Caco-2 (cell line): ENCODE measurements around the gene LAGE3. TPM values are rescaled to one million over a fixed set of nuclear protein-coding genes. Genes with fewer than 3 reads are reported as not detected.

Experiments used
- BruUV-seq: library from RNA; stranded (reverse); fragments of 400-500 nt; replicated peaks from 2 replicates; lab custom pipeline; 2021; lab: Mats Ljungman, UMichigan
- CTCF ChIA-PET: fragments of 300-600 bp; sonication (Branson Sonifier 250); formaldehyde crosslinking; loops from one replicate; lab custom pipeline; 2022; ENCODE audit warnings: antibody characterized with exemption; lab: Charles Lee
- POLR2A ChIA-PET: fragments of 300-600 bp; sonication (Branson Sonifier 250); formaldehyde crosslinking; loops from one replicate; lab custom pipeline; 2022; ENCODE audit warnings: antibody characterized with exemption; lab: Charles Lee
- DNase-seq, 2 experiments: peaks; one replicate each; pipeline versions ENCODE4 v3.0.0 to v3.0.0-alpha.2; 2020 to 2022
- H3K27me3 ChIP-seq: replicated peaks from 2 replicates; pipeline ENCODE4 v1.6.0; 2011; ENCODE audit warnings: low read length; ENCODE audit not compliant: control insufficient read depth, insufficient read depth
- H3K36me3 ChIP-seq: 2 replicates; pipeline ENCODE4 v1.5.1; 2011; ENCODE audit warnings: low read length; ENCODE audit not compliant: control insufficient read depth, insufficient read depth
- H3K4me1 ChIP-seq: fragments of 250-450 bp; sonication (Bioruptor Pico); 2 replicates; pipeline ENCODE4 v1.5.1; 2020; ENCODE audit warnings: mild to moderate bottlenecking
- H3K4me3 ChIP-seq: 2 replicates; pipeline ENCODE4 v1.5.1; 2011; ENCODE audit warnings: low read depth, mild to moderate bottlenecking, control low read depth, low read length
- H3K9me3 ChIP-seq: fragments of 250-450 bp; sonication (Bioruptor Pico); 2 replicates; pipeline ENCODE4 v1.5.1; 2020; ENCODE audit warnings: mild to moderate bottlenecking, moderate library complexity
- H3K27ac Mint-ChIP-seq: one replicate; pipeline ENCODE4 v1.8.0; 2022; ENCODE audit warnings: mixed read lengths; ENCODE audit not compliant: unreplicated experiment
- H3K27me3 Mint-ChIP-seq: one replicate; pipeline ENCODE4 v1.8.0; 2022; ENCODE audit warnings: mixed read lengths; ENCODE audit not compliant: insufficient read depth, unreplicated experiment
- H3K36me3 Mint-ChIP-seq: one replicate; pipeline ENCODE4 v1.8.0; 2022; ENCODE audit warnings: mild to moderate bottlenecking, mixed read lengths; ENCODE audit not compliant: insufficient read depth, unreplicated experiment
- H3K4me1 Mint-ChIP-seq: one replicate; pipeline ENCODE4 v1.8.0; 2022; ENCODE audit warnings: low read depth, mixed read lengths; ENCODE audit not compliant: unreplicated experiment
- H3K4me3 Mint-ChIP-seq: one replicate; pipeline ENCODE4 v1.8.0; 2022; ENCODE audit warnings: mild to moderate bottlenecking, moderate library complexity, mixed read lengths; ENCODE audit not compliant: unreplicated experiment
- H3K9me3 Mint-ChIP-seq: one replicate; pipeline ENCODE4 v1.8.0; 2022; ENCODE audit warnings: mixed read lengths; ENCODE audit not compliant: unreplicated experiment
- CTCF ChIP-seq, 2 experiments: fragments of 200-600 bp in 1 of 2; IDR thresholded peaks; 1 replicate in 1 of 2; 2 replicates in 1 of 2; pipeline versions ENCODE4 v1.5.1 to v1.8.0; 2011 to 2022; ENCODE audit warnings: antibody characterized with exemption in 1 of 2, control low read depth in 1 of 2, inconsistent platforms in 1 of 2, low read depth in 1 of 2, low read length in 1 of 2, mild to moderate bottlenecking in 1 of 2, moderate library complexity in 1 of 2; ENCODE audit not compliant: insufficient read depth in 1 of 2, severe bottlenecking in 1 of 2, unreplicated experiment in 1 of 2
- intact Hi-C: fragments of 100-400 bp; cut with micrococcal nuclease; formaldehyde crosslinking; loops from one replicate; pipeline ENCODE4 v1.10.0; 2022; ENCODE audit not compliant: unreplicated experiment
- total RNA-seq: library from RNA; stranded (reverse); gene quantifications from 2 replicates; pipeline ENCODE4 v1.2.3, GENCODE V29; 2022

LAGE3 gene
- total RNA-seq, 1 experiment from 2014 or later: 26.0 TPM

DNA sequence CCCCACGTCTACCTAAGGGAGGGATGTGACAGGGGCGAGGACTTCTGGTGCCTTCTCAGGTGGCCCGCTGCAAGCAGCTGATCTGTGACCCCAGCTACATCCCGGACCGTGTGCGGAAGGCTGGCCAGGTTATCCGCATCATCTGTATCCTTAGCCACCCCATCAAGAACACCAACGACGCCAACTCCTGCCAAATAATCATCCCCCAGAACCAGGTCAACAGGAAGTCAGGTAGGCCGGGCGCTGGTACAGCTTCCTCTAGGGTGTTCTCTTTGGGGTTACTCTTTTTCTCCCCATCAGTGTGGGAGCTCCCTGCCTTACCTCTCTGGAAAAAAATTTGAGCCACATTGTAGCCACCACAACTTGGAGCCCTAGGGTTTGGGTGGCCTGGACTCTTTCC, 37.5 kb downstream of the LAGE3 start:
- Histone ChIP-seq H3K27me3 (no peaks in the 10 kb centered on the region), H3K4me1 (no peaks in the 10 kb centered on the region), H3K36me3 (no peaks in the 10 kb centered on the region), H3K4me3 (no peak overlapping the region), H3K9me3 (no peaks in the 10 kb centered on the region)
- Mint-ChIP-seq H3K4me1 (no peaks in the 10 kb centered on the region), H3K9me3 (no peaks in the 10 kb centered on the region), H3K27ac (no peak overlapping the region), H3K4me3 (no peak overlapping the region), H3K36me3 (peaks cover 20% of the 10 kb centered on the region), H3K27me3 (no peaks in the 10 kb centered on the region)
- ChIA-PET CTCF (no interaction called here), POLR2A (no interaction called here)
- no peak for TF ChIP-seq CTCF (IDR thresholded peaks at IDR 0.05; ENCODE audit: insufficient read depth in 1 of 2, low read depth in 1 of 2, low read length in 1 of 2, severe bottlenecking in 1 of 2, unreplicated experiment in 1 of 2)
- DNase-seq: no peak
- no TSS peak for BruUV-seq
- intact Hi-C loops: no loop called here

DNA sequence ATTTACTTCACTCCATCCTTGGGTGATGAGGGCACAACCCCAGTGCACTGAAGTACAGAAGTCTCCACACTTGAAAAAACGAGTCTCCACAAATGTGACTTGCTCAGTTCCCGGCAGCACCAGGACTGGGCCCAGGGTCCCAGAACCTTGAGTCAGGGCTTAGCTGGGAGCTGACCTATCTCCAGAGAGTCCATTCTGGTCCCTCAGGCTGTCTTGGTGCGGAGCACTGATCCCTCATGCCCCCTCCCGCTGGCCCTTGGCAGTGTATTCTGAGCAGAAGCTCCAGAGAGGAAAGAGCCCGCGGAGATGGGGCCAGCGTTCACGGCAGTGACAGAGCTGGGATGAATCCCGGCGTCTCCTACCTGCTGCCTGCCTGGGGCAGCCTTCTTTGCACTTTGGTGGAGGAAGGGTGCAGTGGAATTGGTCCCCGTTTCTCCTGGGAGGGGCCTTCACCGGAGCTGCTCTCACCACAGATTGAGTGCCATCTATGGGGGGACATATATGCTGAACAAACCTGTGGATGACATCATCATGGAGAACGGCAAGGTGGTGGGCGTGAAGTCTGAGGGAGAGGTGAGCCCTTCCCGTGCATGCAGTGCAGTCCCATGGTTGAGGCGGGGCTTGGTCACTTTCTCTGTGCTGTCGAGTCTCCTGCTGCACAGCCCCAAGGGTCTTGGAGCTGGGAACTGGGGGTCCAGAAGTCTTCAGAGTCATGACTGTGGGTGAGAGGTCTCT, 38.3 kb downstream of the LAGE3 start:
- CTCF ChIA-PET: no interaction called here
- Histone ChIP-seq H3K27me3 (no peaks in the 10 kb centered on the region), H3K4me1 (no peaks in the 10 kb centered on the region), H3K9me3 (no peaks in the 10 kb centered on the region), H3K36me3 (no peaks in the 10 kb centered on the region), H3K4me3 (no peak overlapping the region)
- Mint-ChIP-seq H3K4me3 (no peak overlapping the region), H3K9me3 (no peaks in the 10 kb centered on the region), H3K27me3 (no peaks in the 10 kb centered on the region), H3K4me1 (no peaks in the 10 kb centered on the region), H3K27ac (no peak overlapping the region), H3K36me3 (peaks cover 14% of the 10 kb centered on the region)
- BruUV-seq: no TSS peak
- intact Hi-C loops: no loop called here
- no peak for DNase-seq
- no peak for TF ChIP-seq CTCF (IDR thresholded peaks at IDR 0.05; ENCODE audit: insufficient read depth in 1 of 2, low read depth in 1 of 2, low read length in 1 of 2, severe bottlenecking in 1 of 2, unreplicated experiment in 1 of 2)
- POLR2A ChIA-PET: no interaction called here

DNA sequence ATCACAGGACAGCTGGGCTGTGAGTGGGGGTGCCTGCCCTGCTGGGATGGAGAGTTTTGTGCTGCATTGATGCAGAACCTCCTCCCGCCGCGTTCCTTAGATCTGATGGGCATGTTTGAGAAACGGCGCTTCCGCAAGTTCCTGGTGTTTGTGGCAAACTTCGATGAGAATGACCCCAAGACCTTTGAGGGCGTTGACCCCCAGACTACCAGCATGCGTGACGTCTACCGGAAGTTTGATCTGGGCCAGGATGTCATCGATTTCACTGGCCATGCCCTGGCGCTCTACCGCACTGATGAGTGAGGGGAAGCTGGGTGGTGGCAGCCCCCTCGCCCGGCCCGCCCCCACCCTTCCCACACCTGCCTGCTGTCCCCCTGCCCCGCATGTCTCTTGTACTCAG, 39.2 kb downstream of the LAGE3 start:
- Histone ChIP-seq H3K27me3 (no peaks in the 10 kb centered on the region), H3K4me3 (no peak overlapping the region), H3K36me3 (no peaks in the 10 kb centered on the region), H3K9me3 (no peaks in the 10 kb centered on the region), H3K4me1 (no peaks in the 10 kb centered on the region)
- ChIA-PET POLR2A (no interaction called here), CTCF (no interaction called here)
- BruUV-seq: no TSS peak
- Mint-ChIP-seq H3K9me3 (no peaks in the 10 kb centered on the region), H3K36me3 (peaks cover 14% of the 10 kb centered on the region), H3K27me3 (no peaks in the 10 kb centered on the region), H3K27ac (no peak overlapping the region), H3K4me3 (no peak overlapping the region), H3K4me1 (no peaks in the 10 kb centered on the region)
- no peak for DNase-seq
- intact Hi-C loops: no loop called here
- TF ChIP-seq CTCF (IDR thresholded peaks at IDR 0.05; ENCODE audit: insufficient read depth in 1 of 2, low read depth in 1 of 2, low read length in 1 of 2, severe bottlenecking in 1 of 2, unreplicated experiment in 1 of 2): no peak
